Erythroblast (primary cell): ENCODE measurements around the gene TCF12.

Experiments
- GATA1 ChIP-seq: IDR thresholded peaks from 2 replicates; pipeline ENCODE4 v1.6.1; 2011; ENCODE audit warnings: low read depth, mild to moderate bottlenecking, control low read depth, low read length, moderate library complexity
- POLR2A ChIP-seq: IDR thresholded peaks from 2 replicates; pipeline ENCODE4 v1.6.1; 2011; ENCODE audit warnings: mild to moderate bottlenecking, low read length

- TF ChIP-seq POLR2A (no peak), GATA1 (no peak)
Observed at GRCh38 chr15:57005244-57005643, 86.8 kb downstream of the TCF12 start.
